Vagina (tissue), 2 donors: ENCODE data around the gene MAB21L3. TPM values are rescaled to one million over a fixed set of nuclear protein-coding genes. Genes with fewer than 3 reads are reported as not detected.

Experiments
- DNase-seq, 2 donors: peaks; one replicate each; pipeline ENCODE4 v3.0.0-alpha.2; 2017; ENCODE audit errors: extremely low spot score in 2 of 2
- H3K27ac ChIP-seq: fragments of 200-600 bp; sonication (generic); one replicate; pipeline ENCODE4 v1.5.1; 2019
- H3K27me3 ChIP-seq: fragments of 200-600 bp; sonication (generic); one replicate; pipeline ENCODE4 v1.5.1; 2019
- H3K36me3 ChIP-seq, 2 donors: fragments of 200-600 bp; sonication (generic); one replicate each; pipeline ENCODE4 v1.5.1; 2017 to 2019
- H3K4me1 ChIP-seq: fragments of 200-600 bp; sonication (generic); one replicate; pipeline ENCODE4 v1.5.1; 2019
- H3K4me3 ChIP-seq, 2 donors: fragments of 200-600 bp; sonication (generic); 1 replicate in 1 of 2; 2 replicates in 1 of 2; pipeline ENCODE4 v1.5.1; 2016 to 2019
- H3K9me3 ChIP-seq: fragments of 200-600 bp; sonication (generic); one replicate; pipeline ENCODE4 v1.5.1; 2019
- CTCF ChIP-seq, 3 experiments: fragments of 450-650 bp in 2 of 3; fragments of 200-600 bp in 1 of 3; sonication (generic) in 1 of 3; IDR thresholded peaks; one replicate each; pipeline ENCODE4 v1.5.1; 2017 to 2019; ENCODE audit warnings: antibody characterized with exemption in 3 of 3, mild to moderate bottlenecking in 2 of 3, moderate library complexity in 2 of 3
- POLR2A ChIP-seq, 2 donors: fragments of 450-650 bp; IDR thresholded peaks; one replicate each; pipeline ENCODE4 v1.6.1; 2017; ENCODE audit warnings: antibody characterized with exemption in 2 of 2, mild to moderate bottlenecking in 2 of 2, moderate library complexity in 2 of 2
- POLR2AphosphoS5 ChIP-seq, 2 donors: sonication (generic); formaldehyde crosslinking; IDR thresholded peaks; one replicate each; pipeline ENCODE4 v1.9.0; 2017; ENCODE audit warnings: antibody characterized with exemption in 2 of 2, mild to moderate bottlenecking in 2 of 2, low read depth in 1 of 2; ENCODE audit not compliant: insufficient read depth in 1 of 2
- intact Hi-C: fragments of 100-400 bp; cut with DNase I; formaldehyde crosslinking; loops from one replicate; pipeline ENCODE4 v1.15.1; 2023
- total RNA-seq: library from RNA; depleted of rRNA; stranded (reverse); fragments of >200 nt; gene quantifications from one replicate; pipeline ENCODE4 v1.2.3, GENCODE V29; 2016

Gene MAB21L3
- total RNA-seq, 1 donor from 2014 or later, result 4.4 TPM

GRCh38 chr1:116172666-116173065 lies 61.5 kb downstream of the MAB21L3 start:
- Histone ChIP-seq H3K27ac (no peak overlapping the region), H3K9me3 (no peaks in the 10 kb centered on the region), H3K4me3 (no peak overlapping the region), H3K27me3 (no peaks in the 10 kb centered on the region), H3K36me3 (no peaks in the 10 kb centered on the region), H3K4me1 (peaks cover 12% of the 10 kb centered on the region)
- intact Hi-C loops, result no loop called here
- TF ChIP-seq POLR2A (IDR thresholded peaks at IDR 0.05) (no peak), POLR2AphosphoS5 (IDR thresholded peaks at IDR 0.05; ENCODE audit: insufficient read depth in 1 of 2, low read depth in 1 of 2) (no peak), CTCF (IDR thresholded peaks at IDR 0.05) (no peak)
- DNase-seq, result no peak

GRCh38 chr1:116175611-116176010 lies 64.4 kb downstream of the MAB21L3 start:
- no peak overlapping the region for H3K4me3 ChIP-seq
- TF ChIP-seq POLR2AphosphoS5 (IDR thresholded peaks at IDR 0.05; ENCODE audit: insufficient read depth in 1 of 2, low read depth in 1 of 2) (no peak), CTCF (IDR thresholded peaks at IDR 0.05) (no peak), POLR2A (IDR thresholded peaks at IDR 0.05) (no peak)
- H3K4me1 ChIP-seq, result no peaks in the 10 kb centered on the region
- no peaks in the 10 kb centered on the region for H3K36me3 ChIP-seq
- no peak for DNase-seq
- H3K9me3 ChIP-seq, result no peaks in the 10 kb centered on the region
- no peaks in the 10 kb centered on the region for H3K27me3 ChIP-seq
- intact Hi-C loops, result no loop called here
- H3K27ac ChIP-seq, result no peak overlapping the region

GRCh38 chr1:116176306-116176789 lies 65.1 kb downstream of the MAB21L3 start:
- TF ChIP-seq CTCF (IDR thresholded peaks at IDR 0.05) (no peak), POLR2AphosphoS5 (IDR thresholded peaks at IDR 0.05; ENCODE audit: insufficient read depth in 1 of 2, low read depth in 1 of 2) (no peak), POLR2A (IDR thresholded peaks at IDR 0.05) (no peak)
- intact Hi-C loops, result no loop called here
- no peak for DNase-seq
- Histone ChIP-seq H3K4me1 (no peaks in the 10 kb centered on the region), H3K27ac (no peak overlapping the region), H3K9me3 (no peaks in the 10 kb centered on the region), H3K36me3 (no peaks in the 10 kb centered on the region), H3K27me3 (no peaks in the 10 kb centered on the region), H3K4me3 (no peak overlapping the region)

GRCh38 chr1:116177861-116178260 lies 66.7 kb downstream of the MAB21L3 start:
- Histone ChIP-seq H3K27ac (no peak overlapping the region), H3K4me3 (no peak overlapping the region), H3K9me3 (no peaks in the 10 kb centered on the region), H3K27me3 (no peaks in the 10 kb centered on the region), H3K36me3 (no peaks in the 10 kb centered on the region), H3K4me1 (no peaks in the 10 kb centered on the region)
- intact Hi-C loops, result no loop called here
- no peak for DNase-seq
- TF ChIP-seq CTCF (IDR thresholded peaks at IDR 0.05) (no peak), POLR2A (IDR thresholded peaks at IDR 0.05) (no peak), POLR2AphosphoS5 (IDR thresholded peaks at IDR 0.05; ENCODE audit: insufficient read depth in 1 of 2, low read depth in 1 of 2) (no peak)

- no peak overlapping the region for H3K4me3 ChIP-seq
- no peak for DNase-seq
- H3K27ac ChIP-seq, result no peak overlapping the region
- no peaks in the 10 kb centered on the region for H3K9me3 ChIP-seq
- no peaks in the 10 kb centered on the region for H3K4me1 ChIP-seq
- no peaks in the 10 kb centered on the region for H3K27me3 ChIP-seq
- H3K36me3 ChIP-seq, result no peaks in the 10 kb centered on the region
- intact Hi-C loops, result no loop called here
- no peak for TF ChIP-seq POLR2A (IDR thresholded peaks at IDR 0.05)
- TF ChIP-seq POLR2AphosphoS5 (IDR thresholded peaks at IDR 0.05; ENCODE audit: insufficient read depth in 1 of 2, low read depth in 1 of 2), result no peak
- TF ChIP-seq CTCF (IDR thresholded peaks at IDR 0.05), result no peak
These were observed 67.6 kb downstream of the MAB21L3 start for GRCh38 chr1:116178837-116179236.
